ENCODE results near the gene OGA. TPM values are rescaled to one million over a fixed set of nuclear protein-coding genes. Genes with fewer than 3 reads are reported as not detected.

Gene OGA
- total RNA-seq, 1 experiment from 2014 or later, result 42.9 TPM

GRCh38 chr10:101775273-101776160, 42.7 kb downstream of the OGA start, which contains the start of gene FGF8:
TSS of gene FGF8 (minus strand) at chr10:101776114. CDS start at chr10:101775900, 214 bp downstream.
- DNase-seq (ENCODE audit: low spot score), result no peak

GRCh38 chr10:101774589-101775272, 43.5 kb downstream of the OGA start:
- DNase-seq (ENCODE audit: low spot score), result no peak

GRCh38 chr10:101773923-101774588, 44.2 kb downstream of the OGA start:
- DNase-seq (ENCODE audit: low spot score), result no peak

- no peak for DNase-seq (ENCODE audit: low spot score)
Observed at GRCh38 chr10:101772895-101773761, 45.1 kb downstream of the OGA start.

- no peak for DNase-seq (ENCODE audit: low spot score)
Observed at GRCh38 chr10:101772017-101772894, 46.0 kb downstream of the OGA start.

GRCh38 chr10:101771380-101771779, 46.9 kb downstream of the OGA start:
- no peak for DNase-seq (ENCODE audit: low spot score)

GRCh38 chr10:101770331-101771215, 47.7 kb downstream of the OGA start:
- no peak for DNase-seq (ENCODE audit: low spot score)

GRCh38 chr10:101769541-101770180, 48.6 kb downstream of the OGA start:
- DNase-seq (ENCODE audit: low spot score), result no peak

GRCh38 chr10:101768791-101769170, 49.5 kb downstream of the OGA start:
- DNase-seq (ENCODE audit: low spot score), result no peak

- DNase-seq (ENCODE audit: low spot score), result no peak
Observed at GRCh38 chr10:101767966-101768790, 50.1 kb downstream of the OGA start.

GRCh38 chr10:101767600-101767945, 50.7 kb downstream of the OGA start:
- no peak for DNase-seq (ENCODE audit: low spot score)

- DNase-seq (ENCODE audit: low spot score), result no peak
Observed at GRCh38 chr10:101766753-101767599, 51.3 kb downstream of the OGA start.

GRCh38 chr10:101766306-101766705, 51.9 kb downstream of the OGA start:
- DNase-seq (ENCODE audit: low spot score), result no peak

GRCh38 chr10:101763141-101763846, 55.0 kb downstream of the OGA start:
- no peak for DNase-seq (ENCODE audit: low spot score)

- no peak for DNase-seq (ENCODE audit: low spot score)
Observed at GRCh38 chr10:101762736-101763135, 55.5 kb downstream of the OGA start.

GRCh38 chr10:101761226-101761625, 57.0 kb downstream of the OGA start:
- DNase-seq (ENCODE audit: low spot score), result no peak
